ENCODE measurements around the gene FOXL3. TPM values are rescaled to one million over a fixed set of nuclear protein-coding genes. Genes with fewer than 3 reads are reported as not detected.
A peak's percentile ranks its signal among the peaks of the same experiment; 100 is the strongest.

The FOXL3 gene
- total and polyA plus RNA-seq, 7 donors = not detected

DNA sequence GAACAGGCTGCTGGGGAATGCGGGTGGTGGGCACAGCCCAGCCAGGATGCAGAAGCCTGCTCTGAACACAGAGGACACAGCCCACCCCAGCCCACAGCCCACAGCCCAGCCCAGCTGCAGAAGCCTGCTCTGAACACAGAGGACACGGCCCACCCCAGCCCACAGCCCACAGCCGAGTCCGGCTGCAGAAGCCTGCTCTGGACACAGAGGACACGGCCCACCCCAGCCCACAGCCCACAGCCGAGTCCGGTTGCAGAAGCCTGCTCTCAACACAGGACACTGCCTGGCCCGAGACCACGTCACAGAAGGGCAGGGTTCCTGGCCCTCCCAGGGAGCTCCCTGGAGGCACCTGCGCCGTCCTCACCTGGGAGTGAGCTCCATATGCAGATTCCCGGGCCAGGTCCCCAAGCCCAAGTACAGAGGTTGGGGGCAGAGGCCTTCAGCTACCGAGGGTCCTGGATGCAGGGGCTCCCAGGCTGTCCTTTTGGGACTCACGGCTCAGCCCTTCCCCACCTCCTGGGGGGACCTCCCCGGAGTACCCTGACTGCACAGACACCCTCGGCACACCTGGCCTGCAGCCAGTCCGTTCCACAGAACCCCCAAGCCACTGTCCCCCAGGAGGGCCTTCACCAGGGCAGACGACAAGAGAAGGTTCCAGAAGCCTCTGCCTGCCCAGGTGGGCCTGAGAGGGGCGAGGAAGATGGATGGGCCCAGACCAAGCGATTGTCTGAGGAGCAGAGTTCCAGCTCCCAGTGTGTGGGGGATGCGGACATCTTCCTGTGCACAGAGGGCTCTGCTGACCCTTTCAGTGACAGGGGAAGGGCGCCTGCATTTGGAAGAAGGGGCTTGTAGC lies 23.7 kb upstream of the FOXL3 start:
- peak; percentile 13 to 36 (median 18) for ATAC-seq

DNA sequence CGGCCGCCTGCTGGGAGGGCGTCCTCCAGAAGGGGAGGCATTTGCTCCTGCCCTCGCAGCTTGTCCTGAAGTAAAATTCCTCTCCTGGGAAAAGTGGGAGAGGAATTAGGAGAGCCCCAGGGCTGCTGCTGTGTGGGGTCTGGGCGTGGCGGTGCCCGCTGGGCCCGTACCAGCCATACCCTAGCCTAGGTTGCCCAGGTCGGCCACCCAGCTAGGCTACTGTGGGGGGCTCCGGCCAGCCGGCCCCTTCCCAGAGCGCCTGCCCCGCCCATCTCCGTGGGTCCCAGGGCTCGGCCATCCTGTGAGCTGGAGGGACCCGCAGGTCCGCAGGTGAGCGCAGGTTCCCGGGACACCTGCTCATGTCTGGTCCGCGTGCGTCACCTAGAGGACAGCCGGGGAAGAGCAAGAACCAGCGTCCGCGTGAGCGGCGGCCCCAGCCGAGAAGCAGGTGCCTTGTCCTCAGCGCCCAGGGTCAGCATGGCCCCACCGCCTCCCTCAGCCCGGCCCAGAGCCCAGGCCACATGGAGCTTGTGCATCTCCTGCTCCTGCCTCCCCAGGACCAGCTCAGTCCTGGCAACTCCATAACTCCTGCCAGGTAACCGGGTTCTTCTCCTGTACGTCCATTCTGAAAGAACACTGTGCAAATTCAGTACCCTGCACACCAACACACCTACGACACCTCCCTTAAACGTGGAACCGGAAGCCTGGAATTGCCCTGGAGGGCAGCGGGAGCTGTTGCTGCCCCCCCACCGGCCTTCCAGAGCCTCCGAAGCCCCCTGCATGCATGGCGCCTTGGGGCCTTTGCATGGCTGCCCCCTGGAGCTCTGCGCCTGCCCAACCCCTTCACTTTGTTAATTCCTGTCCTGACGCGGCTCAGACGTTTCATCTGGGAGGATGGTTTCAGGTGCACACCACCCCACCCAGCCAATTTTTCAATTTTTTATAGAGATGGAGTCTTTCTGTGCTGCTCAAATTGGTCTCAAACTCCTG lies 22.8 kb upstream of the FOXL3 start:
- Histone ChIP-seq H3K27ac (no peak overlapping the region), H3K9me3 (no peaks in the 10 kb centered on the region), H3K4me1 (no peaks in the 10 kb centered on the region), H3K4me3 (no peak overlapping the region), H3K36me3 (ENCODE audit: insufficient read depth in 1 of 2, low read depth in 1 of 2) (no peaks in the 10 kb centered on the region), H3K27me3 (ENCODE audit: insufficient read depth in 3 of 3, low read length in 2 of 3) (no peaks in the 10 kb centered on the region)
- peak; percentile 30 to 70 for DNase-seq
- 69 to 79% (median 71%) methylated on average over 41 to 45 of the region's 45 CpGs for WGBS, 3 donors
- TF ChIP-seq, protein P1, sequence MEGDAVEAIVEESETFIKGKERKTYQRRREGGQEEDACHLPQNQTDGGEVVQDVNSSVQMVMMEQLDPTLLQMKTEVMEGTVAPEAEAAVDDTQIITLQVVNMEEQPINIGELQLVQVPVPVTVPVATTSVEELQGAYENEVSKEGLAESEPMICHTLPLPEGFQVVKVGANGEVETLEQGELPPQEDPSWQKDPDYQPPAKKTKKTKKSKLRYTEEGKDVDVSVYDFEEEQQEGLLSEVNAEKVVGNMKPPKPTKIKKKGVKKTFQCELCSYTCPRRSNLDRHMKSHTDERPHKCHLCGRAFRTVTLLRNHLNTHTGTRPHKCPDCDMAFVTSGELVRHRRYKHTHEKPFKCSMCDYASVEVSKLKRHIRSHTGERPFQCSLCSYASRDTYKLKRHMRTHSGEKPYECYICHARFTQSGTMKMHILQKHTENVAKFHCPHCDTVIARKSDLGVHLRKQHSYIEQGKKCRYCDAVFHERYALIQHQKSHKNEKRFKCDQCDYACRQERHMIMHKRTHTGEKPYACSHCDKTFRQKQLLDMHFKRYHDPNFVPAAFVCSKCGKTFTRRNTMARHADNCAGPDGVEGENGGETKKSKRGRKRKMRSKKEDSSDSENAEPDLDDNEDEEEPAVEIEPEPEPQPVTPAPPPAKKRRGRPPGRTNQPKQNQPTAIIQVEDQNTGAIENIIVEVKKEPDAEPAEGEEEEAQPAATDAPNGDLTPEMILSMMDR (IDR thresholded peaks at IDR 0.05) = peak; percentile 50
- peak; percentile 40 to 77 (median 43) for ATAC-seq
- intact Hi-C loops (cut with DNase I) = no loop called here

More for the DNA sequence above, 23.7 kb upstream of the FOXL3 start:
- Histone ChIP-seq H3K4me1 (no peaks in the 10 kb centered on the region), H3K27me3 (ENCODE audit: insufficient read depth in 3 of 3, low read length in 2 of 3) (no peaks in the 10 kb centered on the region), H3K36me3 (ENCODE audit: insufficient read depth in 1 of 2, low read depth in 1 of 2) (peaks cover 0 to 7% of the 10 kb centered on the region in 2 donors), H3K4me3 (no peak overlapping the region), H3K9me3 (no peaks in the 10 kb centered on the region), H3K27ac (no peak overlapping the region)
- WGBS, 3 donors = 60 to 69% (median 66%) methylated on average over 14 to 22 of the region's 22 CpGs
- peak; percentile 17 to 49 for DNase-seq
- TF ChIP-seq, protein P1 (IDR thresholded peaks at IDR 0.05) = no peak
- intact Hi-C loops (cut with DNase I) = no loop called here

DNA sequence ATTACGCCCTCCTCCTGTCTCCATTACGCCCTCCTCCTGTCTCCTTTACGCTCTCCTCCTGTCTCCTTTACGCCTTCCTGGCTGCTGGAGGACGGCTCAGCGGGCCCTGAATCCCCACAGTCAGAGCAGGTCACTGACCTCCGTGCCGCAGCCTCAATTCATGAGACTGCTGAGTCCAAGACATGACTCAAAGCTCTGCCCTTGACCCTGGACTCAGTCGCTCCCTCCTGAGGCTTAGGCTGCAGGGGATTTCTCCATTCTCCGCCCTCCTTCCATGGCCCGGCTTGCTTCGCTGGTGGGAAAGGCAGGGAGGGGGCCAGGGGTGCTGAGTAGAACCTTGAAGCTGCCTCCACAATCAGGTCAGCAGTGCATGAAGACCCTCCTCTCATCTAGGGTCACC lies 21.0 kb upstream of the FOXL3 start:
- H3K27me3 ChIP-seq (ENCODE audit: insufficient read depth in 3 of 3, low read length in 2 of 3) = no peaks in the 10 kb centered on the region
- ATAC-seq (no peak), DNase-seq (no peak)
- H3K4me3 ChIP-seq = no peak overlapping the region
- H3K36me3 ChIP-seq (ENCODE audit: insufficient read depth in 1 of 2, low read depth in 1 of 2) = no peaks in the 10 kb centered on the region
- no peaks in the 10 kb centered on the region for H3K9me3 ChIP-seq
- H3K4me1 ChIP-seq = no peaks in the 10 kb centered on the region
- TF ChIP-seq, protein P1 (IDR thresholded peaks at IDR 0.05) = no peak
- intact Hi-C loops (cut with DNase I) = no loop called here
- H3K27ac ChIP-seq = no peak overlapping the region
- 70 to 79% (median 78%) methylated on average over 11 to 12 of the region's 12 CpGs for WGBS, 3 donors

- Histone ChIP-seq H3K36me3 (ENCODE audit: insufficient read depth in 1 of 2, low read depth in 1 of 2) (no peaks in the 10 kb centered on the region), H3K9me3 (no peaks in the 10 kb centered on the region), H3K27me3 (ENCODE audit: insufficient read depth in 3 of 3, low read length in 2 of 3) (no peaks in the 10 kb centered on the region), H3K27ac (no peak overlapping the region), H3K4me3 (no peak overlapping the region), H3K4me1 (no peaks in the 10 kb centered on the region)
- ATAC-seq (no peak), DNase-seq (no peak)
- intact Hi-C loops (cut with DNase I) = no loop called here
- 80 to 86% (median 86%) methylated on average over 11 of the region's 11 CpGs for WGBS, 3 donors
- TF ChIP-seq, protein P1 (IDR thresholded peaks at IDR 0.05) = no peak
These were observed 20.2 kb upstream of the FOXL3 start for GRCh38 chr7:269721-270120.

Measured in psoas muscle (tissue), 8 donors.